ENCODE measurements around the gene OR2T1.
"Not testable (repeated sequence)": the region's sequence is repeated elsewhere in the genome, so short reads cannot be mapped to it uniquely, and the experiment has no call there.

The OR2T1 gene

DNA sequence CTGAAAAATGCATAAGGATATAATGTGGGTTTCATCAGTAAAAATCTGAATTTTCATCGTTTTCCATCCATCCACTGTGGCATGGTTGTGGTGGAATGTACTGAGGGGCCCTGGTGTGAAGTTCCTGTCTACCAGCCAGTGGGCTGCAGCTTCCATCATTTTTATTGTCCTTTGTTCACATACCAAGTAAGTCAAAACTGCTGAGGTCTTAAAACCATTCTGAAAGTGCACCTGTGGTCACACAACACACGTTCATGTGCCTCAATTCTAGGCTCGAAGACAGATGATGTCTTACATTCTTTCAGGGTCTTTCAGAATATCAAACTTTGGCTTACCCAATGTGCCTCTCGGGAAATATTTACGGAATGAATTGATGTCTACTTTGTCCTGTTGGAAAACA, 36.4 kb downstream of the OR2T1 start:
- not testable (repeated sequence) for H3K36me3 ChIP-seq (ENCODE audit: insufficient read depth, low read length); H3K4me1 ChIP-seq (ENCODE audit: control insufficient read depth, insufficient read depth, low read length); H3K9me3 ChIP-seq (replicated peaks; ENCODE audit: low read length); H3K4me3 ChIP-seq (ENCODE audit: low read length); H3K9ac ChIP-seq (ENCODE audit: low read depth, low read length); H3K27me3 ChIP-seq (ENCODE audit: control insufficient read depth, insufficient read depth, low read length); H3K4me2 ChIP-seq (ENCODE audit: low read length)

DNA sequence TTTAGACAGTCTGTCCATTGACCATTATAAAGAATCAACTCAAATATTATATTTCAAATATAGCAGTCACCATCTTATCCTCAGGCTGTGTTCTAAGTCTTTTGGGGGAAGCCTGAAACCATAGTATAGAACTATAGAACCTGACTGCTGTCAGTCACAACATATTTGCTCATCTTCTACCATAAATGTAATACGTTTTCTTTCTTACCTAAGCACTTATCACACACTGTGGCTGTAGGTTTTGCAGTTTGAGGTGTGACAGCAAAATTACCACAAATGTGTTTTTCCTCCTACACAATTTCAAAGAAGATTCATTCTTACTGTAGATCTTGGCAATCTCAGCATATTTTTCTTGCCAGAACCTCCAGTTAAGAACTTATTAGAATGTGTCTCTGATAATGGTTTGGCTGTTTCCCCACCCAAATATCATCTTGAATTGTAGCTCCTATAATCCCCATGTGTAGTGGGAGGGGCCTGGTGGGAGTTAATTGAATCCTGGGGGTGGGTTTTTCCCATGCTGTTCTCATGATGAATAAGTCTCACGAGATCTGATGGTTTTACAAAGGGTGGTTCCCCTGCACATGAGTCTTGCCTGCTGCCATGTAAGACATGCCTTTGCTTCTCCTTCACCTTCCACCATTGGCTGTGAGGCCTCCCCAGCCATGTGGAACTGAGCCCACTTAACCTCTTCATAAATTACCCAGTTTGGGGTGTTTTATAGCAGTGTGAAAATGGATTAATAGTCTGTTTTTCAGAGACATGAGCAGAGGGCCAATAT, 39.8 kb downstream of the OR2T1 start:
- not testable (repeated sequence) for H3K4me3 ChIP-seq (ENCODE audit: low read length); H3K36me3 ChIP-seq (ENCODE audit: insufficient read depth, low read length); H3K9me3 ChIP-seq (replicated peaks; ENCODE audit: low read length); H3K4me2 ChIP-seq (ENCODE audit: low read length); H3K4me1 ChIP-seq (ENCODE audit: control insufficient read depth, insufficient read depth, low read length); H3K9ac ChIP-seq (ENCODE audit: low read depth, low read length); H3K27me3 ChIP-seq (ENCODE audit: control insufficient read depth, insufficient read depth, low read length)

GRCh38 chr1:248444603-248445002, 41.8 kb downstream of the OR2T1 start:
- not testable (repeated sequence) for H3K4me2 ChIP-seq (ENCODE audit: low read length); H3K4me3 ChIP-seq (ENCODE audit: low read length); H3K9me3 ChIP-seq (replicated peaks; ENCODE audit: low read length); H3K9ac ChIP-seq (ENCODE audit: low read depth, low read length); H3K36me3 ChIP-seq (ENCODE audit: insufficient read depth, low read length); H3K4me1 ChIP-seq (ENCODE audit: control insufficient read depth, insufficient read depth, low read length); H3K27me3 ChIP-seq (ENCODE audit: control insufficient read depth, insufficient read depth, low read length)

- H3K27me3 ChIP-seq (ENCODE audit: control insufficient read depth, insufficient read depth, low read length); H3K36me3 ChIP-seq (ENCODE audit: insufficient read depth, low read length); H3K9ac ChIP-seq (ENCODE audit: low read depth, low read length); H3K4me2 ChIP-seq (ENCODE audit: low read length); H3K9me3 ChIP-seq (replicated peaks; ENCODE audit: low read length); H3K4me1 ChIP-seq (ENCODE audit: control insufficient read depth, insufficient read depth, low read length); H3K4me3 ChIP-seq (ENCODE audit: low read length): not testable (repeated sequence)
These were observed 42.6 kb downstream of the OR2T1 start, which contains the start of gene OR2T2 for GRCh38 chr1:248445399-248445798. Gene OR2T2 (plus strand): TSS chr1:248445637. CDS start chr1:248452798, 7,161 bp downstream.

DNA sequence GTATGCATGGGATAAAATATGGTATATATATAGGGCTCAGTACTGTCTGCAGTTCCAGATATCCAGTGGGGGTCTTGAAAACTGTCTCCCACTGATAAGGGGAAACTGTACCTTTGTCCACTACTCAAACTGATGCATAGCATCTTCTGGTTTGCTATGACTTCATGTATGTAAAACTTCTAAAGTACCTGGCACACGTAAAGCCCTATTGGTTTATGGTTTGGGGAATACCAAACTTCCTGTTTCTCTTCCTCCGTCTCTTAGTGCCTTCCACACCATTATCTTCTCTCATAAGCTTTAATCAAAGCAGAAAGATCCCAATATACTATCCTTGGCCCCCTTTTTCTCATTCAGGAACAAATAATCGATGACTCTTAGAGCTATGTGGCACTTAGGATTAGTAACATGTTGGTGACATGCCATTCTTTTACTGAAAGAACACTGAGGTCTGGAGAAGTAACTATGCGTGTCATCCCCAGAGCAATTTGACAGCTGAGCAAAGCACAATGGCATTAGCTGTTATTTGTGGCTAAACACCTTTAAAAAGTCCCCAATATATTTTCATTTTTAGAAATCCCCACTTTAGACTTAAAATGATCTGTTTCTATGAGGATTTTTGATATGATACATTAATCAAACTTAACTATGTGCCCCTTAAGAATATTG, 45.7 kb downstream of the OR2T1 start:
- not testable (repeated sequence) for H3K4me3 ChIP-seq (ENCODE audit: low read length); H3K36me3 ChIP-seq (ENCODE audit: insufficient read depth, low read length); H3K27me3 ChIP-seq (ENCODE audit: control insufficient read depth, insufficient read depth, low read length); H3K9me3 ChIP-seq (replicated peaks; ENCODE audit: low read length); H3K9ac ChIP-seq (ENCODE audit: low read depth, low read length); H3K4me1 ChIP-seq (ENCODE audit: control insufficient read depth, insufficient read depth, low read length); H3K4me2 ChIP-seq (ENCODE audit: low read length)

- H3K4me1 ChIP-seq (ENCODE audit: control insufficient read depth, insufficient read depth, low read length); H3K4me3 ChIP-seq (ENCODE audit: low read length); H3K4me2 ChIP-seq (ENCODE audit: low read length); H3K36me3 ChIP-seq (ENCODE audit: insufficient read depth, low read length); H3K9me3 ChIP-seq (replicated peaks; ENCODE audit: low read length); H3K27me3 ChIP-seq (ENCODE audit: control insufficient read depth, insufficient read depth, low read length); H3K9ac ChIP-seq (ENCODE audit: low read depth, low read length): not testable (repeated sequence)
These were observed 47.1 kb downstream of the OR2T1 start for GRCh38 chr1:248449821-248450465.

- not testable (repeated sequence) for H3K27me3 ChIP-seq (ENCODE audit: control insufficient read depth, insufficient read depth, low read length); H3K4me1 ChIP-seq (ENCODE audit: control insufficient read depth, insufficient read depth, low read length); H3K36me3 ChIP-seq (ENCODE audit: insufficient read depth, low read length); H3K9me3 ChIP-seq (replicated peaks; ENCODE audit: low read length); H3K4me2 ChIP-seq (ENCODE audit: low read length); H3K9ac ChIP-seq (ENCODE audit: low read depth, low read length); H3K4me3 ChIP-seq (ENCODE audit: low read length)
These were observed 47.8 kb downstream of the OR2T1 start for GRCh38 chr1:248450466-248451145.

DNA sequence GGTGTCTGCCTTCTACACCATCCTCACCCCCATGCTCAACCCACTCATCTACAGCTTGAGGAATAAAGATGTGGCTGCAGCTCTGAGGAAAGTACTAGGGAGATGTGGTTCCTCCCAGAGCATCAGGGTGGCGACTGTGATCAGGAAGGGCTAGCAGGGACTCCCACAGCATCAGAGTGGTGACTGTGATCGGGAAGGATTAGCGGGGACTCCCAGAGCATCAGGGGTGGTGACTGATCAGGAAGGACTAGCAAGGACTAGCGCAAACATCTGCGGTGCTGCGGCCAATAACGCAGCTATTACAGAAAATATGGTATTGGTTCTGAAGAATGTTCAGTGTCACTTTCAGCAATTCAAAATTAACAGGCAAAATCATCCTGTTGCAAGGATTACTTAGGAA, 50.8 kb downstream of the OR2T1 start:
- not testable (repeated sequence) for H3K4me2 ChIP-seq (ENCODE audit: low read length); H3K27me3 ChIP-seq (ENCODE audit: control insufficient read depth, insufficient read depth, low read length); H3K9ac ChIP-seq (ENCODE audit: low read depth, low read length); H3K9me3 ChIP-seq (replicated peaks; ENCODE audit: low read length); H3K4me1 ChIP-seq (ENCODE audit: control insufficient read depth, insufficient read depth, low read length); H3K4me3 ChIP-seq (ENCODE audit: low read length); H3K36me3 ChIP-seq (ENCODE audit: insufficient read depth, low read length)

DNA sequence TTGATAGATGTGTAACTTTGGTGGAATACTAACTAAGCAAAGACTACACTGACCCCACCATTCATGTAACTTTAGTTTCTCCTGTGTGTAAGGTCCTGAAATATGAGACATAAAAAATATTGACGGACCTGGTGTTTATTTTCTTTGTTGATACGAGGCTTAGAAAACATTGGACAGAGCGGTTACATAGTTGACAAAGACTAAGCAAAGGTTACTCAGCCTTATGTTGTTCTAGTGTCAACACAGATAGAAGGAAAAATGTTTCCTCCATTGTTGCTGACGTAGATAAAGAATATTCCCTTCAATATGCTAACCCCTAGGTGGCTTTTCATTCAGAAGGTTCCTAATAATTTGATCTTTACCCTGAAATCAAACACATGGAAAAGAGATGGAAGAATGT, 52.2 kb downstream of the OR2T1 start:
- not testable (repeated sequence) for H3K9ac ChIP-seq (ENCODE audit: low read depth, low read length); H3K4me1 ChIP-seq (ENCODE audit: control insufficient read depth, insufficient read depth, low read length); H3K27me3 ChIP-seq (ENCODE audit: control insufficient read depth, insufficient read depth, low read length); H3K36me3 ChIP-seq (ENCODE audit: insufficient read depth, low read length); H3K4me2 ChIP-seq (ENCODE audit: low read length); H3K9me3 ChIP-seq (replicated peaks; ENCODE audit: low read length); H3K4me3 ChIP-seq (ENCODE audit: low read length)

DNA sequence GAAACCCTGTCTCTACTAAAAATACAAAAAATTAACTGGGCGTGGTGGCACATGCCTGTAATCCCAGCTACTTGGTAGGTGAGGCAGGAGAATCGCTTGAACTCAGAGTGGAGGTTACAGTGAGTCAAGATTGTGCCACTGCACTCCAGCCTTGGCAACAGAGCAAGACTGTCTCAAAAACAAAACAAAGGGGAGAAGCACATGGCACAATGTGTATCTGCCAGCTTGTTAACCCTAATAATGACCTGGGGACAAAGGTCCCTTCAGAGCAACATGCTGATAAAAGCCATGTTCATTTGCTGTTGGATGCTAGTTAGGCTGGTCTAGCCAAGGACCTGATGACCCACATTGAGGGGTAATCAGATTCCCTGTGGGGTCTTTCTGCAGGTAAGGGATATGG, 53.8 kb downstream of the OR2T1 start:
- not testable (repeated sequence) for H3K36me3 ChIP-seq (ENCODE audit: insufficient read depth, low read length); H3K27me3 ChIP-seq (ENCODE audit: control insufficient read depth, insufficient read depth, low read length); H3K4me3 ChIP-seq (ENCODE audit: low read length); H3K4me1 ChIP-seq (ENCODE audit: control insufficient read depth, insufficient read depth, low read length); H3K9me3 ChIP-seq (replicated peaks; ENCODE audit: low read length); H3K4me2 ChIP-seq (ENCODE audit: low read length); H3K9ac ChIP-seq (ENCODE audit: low read depth, low read length)

Measured in skeletal muscle satellite cell (primary cell).